ENCODE data around the gene GALNT9. TPM values are rescaled to one million over a fixed set of nuclear protein-coding genes. Genes with fewer than 3 reads are reported as not detected.
"Not testable (repeated sequence)": the region's sequence is repeated elsewhere in the genome, so short reads cannot be mapped to it uniquely, and the experiment has no call there.

Gene GALNT9
- total RNA-seq, 1 donor from 2014 or later, result 4.9 TPM

DNA sequence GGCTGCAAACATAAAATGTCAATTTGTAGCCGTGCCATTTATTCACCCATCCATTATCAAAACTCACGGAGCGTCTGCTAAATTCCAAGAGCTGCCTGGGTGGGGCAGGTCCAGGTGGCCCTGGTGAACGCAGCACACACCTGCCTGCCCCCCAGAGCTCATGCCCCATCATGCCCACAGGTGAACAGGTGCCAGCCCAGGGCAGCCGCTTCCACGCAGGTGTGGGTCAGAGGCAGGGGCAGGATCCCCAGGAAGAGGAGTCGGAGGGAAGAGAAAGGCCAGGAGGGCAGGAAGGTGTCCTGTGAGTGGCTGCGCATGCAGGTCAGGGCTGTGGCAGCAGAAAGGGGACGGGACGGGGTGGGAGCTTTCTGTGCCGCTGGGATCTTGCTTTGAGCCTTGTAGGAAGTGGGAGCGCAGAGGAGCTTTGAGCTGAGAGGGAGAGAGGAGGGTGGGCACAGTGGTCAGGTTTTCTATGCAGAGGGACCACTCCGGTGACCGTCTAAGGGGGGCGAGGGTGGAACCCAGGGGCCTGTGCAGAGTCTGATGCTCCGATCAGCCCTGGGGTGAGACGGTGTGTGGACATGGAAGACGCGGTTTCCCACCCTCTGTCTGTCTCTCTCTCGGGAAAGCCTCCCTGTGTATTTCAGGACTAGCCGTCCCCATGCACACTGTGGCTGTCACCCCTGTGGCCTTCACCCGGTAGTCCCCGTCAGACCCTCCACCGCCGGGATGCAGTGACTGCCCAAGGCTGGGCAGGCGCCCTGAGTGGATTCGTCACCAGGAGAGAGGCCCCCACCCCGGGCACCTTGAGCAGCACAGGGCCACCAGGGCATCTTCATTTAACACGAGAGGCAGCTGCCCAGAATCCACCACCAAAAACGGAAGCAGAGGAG, 26.7 kb downstream of the GALNT9 start:
- FAIRE-seq, result no peak
- DNase-seq (ENCODE audit: low spot score in 2 of 2), result no peak

DNA sequence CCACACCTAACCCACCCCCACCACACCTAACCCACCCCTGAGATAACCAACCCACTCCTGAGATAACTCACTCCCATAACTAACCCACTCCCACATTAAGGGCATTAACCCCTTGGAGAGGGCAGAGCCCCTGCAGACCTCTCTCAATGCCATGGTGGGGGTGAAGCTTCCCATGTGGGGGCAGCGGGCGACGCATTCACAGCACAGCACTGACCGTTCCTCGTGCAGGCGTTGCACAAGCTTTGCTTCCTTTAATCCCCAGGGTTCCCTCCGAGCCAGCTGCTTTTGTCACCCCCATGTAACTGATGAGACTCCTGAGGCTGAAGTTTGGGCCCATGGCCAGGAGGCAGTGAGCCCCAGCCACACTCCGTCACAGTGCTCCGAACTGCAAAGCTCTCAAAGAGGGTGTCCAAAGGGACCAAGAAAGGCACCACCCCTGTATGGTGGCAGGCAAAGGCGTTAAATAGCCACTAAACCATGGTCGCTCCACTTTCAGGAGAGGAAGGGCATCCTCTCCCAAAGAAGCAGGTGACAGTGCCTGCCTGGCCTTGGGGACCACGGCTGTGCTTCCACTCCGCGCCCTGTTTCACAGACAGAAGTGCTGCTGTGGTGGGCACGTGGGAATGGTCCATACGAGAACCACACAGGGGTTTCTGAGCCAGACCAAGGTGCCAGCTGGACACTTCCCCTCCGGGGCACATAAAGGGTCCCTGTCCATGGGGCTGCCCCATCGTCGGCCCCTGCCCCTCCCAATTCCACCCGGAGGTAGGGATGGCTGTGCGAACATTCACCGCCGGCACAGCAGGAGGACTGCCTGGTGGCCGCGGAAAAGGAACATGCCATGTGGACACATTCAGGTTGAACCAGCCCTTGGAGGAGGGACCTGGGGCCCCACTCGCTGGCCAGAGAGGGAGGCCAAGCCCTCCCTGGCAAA, 28.3 kb downstream of the GALNT9 start:
- DNase-seq (ENCODE audit: low spot score in 2 of 2) (no peak), FAIRE-seq (no peak)

DNA sequence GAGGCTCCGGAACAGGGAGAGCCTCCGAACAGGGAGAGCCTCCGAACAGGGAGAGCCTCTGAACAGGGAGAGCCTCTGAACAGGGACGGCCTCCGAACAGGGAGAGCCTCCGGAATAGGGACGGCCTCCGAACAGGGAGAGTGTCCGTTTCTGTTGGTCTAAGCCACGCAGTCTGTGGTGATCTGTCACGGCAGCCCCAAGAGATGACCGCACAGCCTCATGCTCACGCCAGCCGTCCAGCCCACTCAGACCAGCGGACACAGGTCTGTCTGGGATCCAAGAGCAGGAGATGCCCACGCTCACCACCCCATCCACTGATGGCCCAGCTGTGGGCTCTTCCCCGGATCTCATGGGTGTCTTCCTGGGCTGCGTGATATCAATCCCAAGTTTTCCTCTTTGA, 33.3 kb downstream of the GALNT9 start:
- FAIRE-seq, result no peak

DNA sequence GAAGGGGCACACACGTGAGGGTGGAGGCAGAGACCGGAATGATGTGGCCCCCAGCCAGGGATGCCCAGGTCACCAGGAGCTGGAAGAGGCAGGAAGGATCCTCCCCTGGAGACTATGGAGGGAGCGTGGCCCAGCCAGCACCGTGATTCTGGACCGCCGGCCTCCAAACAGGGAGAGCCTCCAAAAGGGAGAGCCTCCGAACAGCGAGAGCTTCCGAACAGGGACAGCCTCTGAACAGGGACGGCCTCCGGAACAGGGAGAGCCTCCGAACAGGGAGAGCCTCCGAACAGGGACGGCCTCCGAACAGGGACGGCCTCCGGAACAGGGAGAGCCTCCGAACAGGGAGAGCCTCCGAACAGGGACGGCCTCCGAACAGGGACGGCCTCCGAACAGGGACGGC, 33.8 kb downstream of the GALNT9 start:
- not testable (repeated sequence) for FAIRE-seq; DNase-seq (ENCODE audit: low spot score in 2 of 2)

More for the DNA sequence above, 33.3 kb downstream of the GALNT9 start:
- no peak for DNase-seq (ENCODE audit: low spot score in 2 of 2)

DNA sequence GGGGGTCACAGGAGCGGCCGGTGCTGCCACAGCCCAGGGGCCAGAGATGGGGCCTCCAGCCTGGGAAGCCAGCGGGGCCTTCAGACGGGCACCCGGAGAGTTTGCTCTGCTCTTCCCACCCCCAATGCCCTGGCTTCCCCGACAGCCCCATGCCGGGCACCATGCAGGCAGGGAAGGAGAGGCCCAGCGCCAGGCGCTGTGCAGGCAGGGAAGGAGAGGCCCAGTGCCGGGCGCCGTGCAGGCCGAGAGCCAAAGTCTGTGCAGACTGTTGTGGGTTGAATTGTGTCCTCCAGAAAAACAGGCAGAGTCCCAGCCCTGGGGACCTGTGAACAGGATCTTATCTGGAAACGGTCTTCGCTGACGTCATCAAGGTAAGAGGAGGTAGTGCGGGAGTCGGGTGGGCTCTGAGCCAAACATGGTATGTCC, 34.3 kb downstream of the GALNT9 start:
- FAIRE-seq (no peak), DNase-seq (ENCODE audit: low spot score in 2 of 2) (no peak)

DNA sequence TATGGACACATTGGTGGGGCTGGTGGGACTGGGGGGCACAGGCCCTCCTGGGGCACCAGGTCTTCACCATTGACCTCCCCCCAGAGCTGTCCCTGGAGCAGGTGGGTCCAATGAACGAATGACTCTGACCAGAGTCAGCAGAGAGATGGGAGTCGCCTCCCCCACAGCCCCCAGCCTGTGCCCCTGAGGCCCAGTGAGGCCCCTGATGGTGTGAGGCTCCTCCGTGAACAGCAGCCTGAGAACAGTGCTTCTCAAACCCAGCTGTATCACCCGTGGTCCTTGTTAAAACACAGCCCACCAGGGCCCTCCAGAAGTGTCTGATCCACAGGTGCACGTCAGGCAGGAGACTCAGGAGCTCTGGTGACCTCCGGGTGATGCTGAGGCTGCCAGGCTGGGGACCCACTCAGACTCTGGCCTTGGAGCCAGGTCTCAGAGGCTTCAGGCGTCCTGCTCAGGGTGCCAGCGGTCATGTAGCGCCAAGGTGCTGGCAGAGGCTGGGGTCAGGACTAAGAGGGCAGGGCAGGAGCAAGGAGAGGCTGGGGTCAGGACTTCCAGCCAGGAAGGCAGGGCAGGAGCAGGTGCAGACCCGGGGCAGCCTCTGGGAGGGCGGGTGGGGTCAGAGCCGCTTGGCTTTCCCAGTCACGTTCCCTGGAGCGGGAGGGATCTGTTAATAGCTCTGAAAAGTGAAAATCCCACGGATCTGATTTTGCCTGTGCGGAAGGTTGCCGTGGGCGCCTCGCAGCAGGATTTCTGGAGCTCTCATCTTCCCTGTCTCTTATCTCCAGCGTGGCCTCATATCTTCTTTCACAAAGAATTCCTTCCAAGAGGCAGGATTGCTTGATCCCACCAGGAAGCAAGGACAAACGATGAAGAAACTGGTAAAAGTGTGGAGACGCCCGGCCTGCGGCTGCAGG, 35.0 kb downstream of the GALNT9 start:
- FAIRE-seq, result no peak

DNA sequence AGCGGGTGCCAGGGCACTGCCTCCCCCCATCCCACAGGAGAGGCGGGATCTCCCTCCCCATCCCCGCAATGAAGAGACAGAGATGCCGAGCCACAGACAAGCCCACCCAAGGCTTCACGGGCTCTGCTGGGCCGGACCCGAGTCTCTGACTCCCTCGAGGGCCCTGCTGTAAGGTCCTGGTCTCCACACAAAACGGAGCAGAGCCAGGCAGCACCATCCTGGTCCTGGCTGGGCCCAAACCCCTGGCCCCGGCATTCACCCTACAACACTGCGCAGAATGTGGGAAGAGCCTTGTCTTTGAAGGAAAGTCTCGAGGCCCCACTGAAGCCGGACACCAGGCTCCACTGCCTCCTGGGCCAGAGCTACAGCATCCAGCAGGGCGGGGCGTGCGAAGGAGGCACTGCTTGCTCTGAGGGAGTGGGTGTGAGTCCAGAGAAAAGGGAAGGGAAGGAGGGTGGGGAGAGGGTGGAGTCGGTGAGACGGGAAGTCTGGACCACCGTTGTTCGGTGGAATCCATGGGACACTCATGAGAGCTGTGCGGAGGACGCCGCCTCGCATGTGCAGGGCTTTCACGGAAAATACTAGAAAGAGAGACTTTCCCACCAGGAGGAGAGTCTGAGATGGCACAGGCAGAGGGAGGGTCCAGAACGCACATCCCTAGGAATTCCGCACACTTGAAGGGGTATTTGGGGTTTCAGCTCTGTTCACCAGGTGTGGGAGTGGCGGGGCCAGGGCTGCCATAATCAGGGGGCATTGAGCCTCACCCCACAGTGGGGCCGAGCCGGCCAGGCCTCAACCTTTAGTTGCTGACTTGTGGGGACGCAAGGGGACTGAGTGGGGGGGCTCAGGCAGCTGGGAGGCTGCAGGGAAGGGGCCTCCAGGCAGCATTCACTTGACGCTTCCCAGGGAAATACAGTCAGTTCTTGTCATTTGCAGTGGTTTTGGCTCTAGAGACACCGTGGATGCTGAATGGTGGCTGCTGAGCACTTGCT, 36.8 kb downstream of the GALNT9 start:
- DNase-seq (ENCODE audit: low spot score in 2 of 2), result no peak
- FAIRE-seq, result no peak

More for the DNA sequence above, 35.0 kb downstream of the GALNT9 start:
- DNase-seq (ENCODE audit: low spot score in 2 of 2), result no peak

DNA sequence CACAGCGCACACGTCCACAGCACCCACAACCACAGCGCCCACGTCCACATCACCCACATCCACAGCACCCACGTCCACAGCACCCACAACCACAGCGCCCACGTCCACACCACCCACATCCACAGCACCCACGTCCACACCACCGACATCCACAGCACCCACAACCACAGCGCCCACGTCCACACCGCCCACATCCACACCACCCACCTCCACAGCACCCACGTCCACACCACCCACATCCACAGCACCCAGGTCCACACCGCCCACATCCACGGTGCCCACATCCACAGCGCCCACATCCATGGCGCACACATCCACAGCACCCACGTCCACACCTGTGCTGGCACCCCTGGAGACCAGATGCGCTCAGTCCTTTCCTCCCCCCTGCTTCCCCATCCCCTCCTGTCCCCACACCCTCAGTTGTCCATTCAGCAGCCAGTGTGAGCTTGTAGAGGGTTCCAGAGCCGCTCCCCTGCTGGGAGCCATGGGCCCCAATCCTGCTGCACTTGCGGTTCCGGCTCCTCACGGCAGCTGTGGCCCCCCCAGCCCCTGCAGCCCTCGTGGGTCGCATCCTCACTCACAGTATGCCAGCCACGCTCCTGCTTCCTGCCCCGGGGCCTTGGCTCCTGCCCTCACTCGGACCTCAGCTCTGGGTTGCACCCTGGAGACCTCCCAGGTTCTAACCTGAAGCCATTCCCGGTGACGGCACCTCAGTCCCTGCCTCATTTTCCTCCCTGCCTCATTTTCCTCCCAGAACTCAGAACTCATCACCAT, 37.8 kb downstream of the GALNT9 start:
- DNase-seq (ENCODE audit: low spot score in 2 of 2) (no peak), FAIRE-seq (no peak)

DNA sequence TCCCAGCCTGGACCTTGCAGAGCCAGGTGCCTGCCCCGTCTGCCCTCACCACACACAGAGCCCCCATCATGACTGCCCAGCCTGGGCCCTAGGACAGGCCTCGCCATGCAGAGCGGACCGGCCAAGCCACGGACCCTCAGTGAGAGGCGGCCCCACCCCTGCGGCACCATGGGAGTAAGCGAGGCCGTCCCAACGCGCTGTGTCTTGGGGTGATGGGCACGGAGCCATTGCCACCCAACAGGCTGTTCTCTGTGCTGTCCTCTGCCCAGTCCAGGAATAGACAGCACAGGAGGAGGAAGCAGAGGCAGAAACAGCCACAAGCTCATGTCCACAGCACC, 39.2 kb downstream of the GALNT9 start:
- FAIRE-seq, result no peak
- DNase-seq (ENCODE audit: low spot score in 2 of 2), result no peak

DNA sequence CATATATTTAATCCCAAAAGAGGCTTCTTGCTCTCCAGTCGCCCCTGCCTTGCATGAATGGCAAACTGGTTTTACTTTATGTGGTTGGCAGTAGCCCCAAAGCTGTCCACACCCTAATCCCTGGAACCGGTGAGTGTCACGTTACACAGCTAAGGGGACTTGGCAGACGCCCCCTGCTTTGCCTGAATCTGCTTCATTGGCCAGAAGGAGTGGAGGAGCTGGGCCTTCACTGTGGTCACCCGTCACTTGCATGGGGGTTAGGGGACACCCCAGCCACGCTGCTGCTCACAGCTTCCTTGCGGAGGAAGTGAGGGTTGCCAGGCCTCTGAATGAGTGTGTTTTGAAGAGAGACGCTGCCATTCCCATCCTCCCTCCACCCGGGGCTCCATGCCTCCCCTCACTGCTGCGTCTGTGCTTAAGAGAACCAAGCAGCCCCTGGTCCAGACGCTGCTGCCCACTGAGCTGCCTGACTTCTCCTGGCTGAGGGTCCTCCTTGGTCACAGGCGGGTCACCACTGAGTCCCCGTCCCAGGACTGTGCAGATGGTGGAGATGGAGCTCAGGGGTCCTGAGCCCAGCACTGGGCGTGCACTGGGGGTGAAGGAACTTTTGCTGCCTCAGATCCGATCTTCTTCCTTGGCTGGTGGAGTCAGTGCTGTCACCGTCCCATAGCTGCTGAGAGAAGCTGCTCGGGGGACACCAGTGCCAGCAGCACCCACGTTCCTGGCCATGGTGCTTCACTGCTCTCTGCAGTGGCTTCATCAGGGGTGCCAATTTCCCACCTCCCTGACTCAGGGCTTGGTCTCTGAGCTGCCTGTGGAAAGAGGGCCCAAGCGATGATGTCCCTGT, 39.8 kb downstream of the GALNT9 start:
- no peak for FAIRE-seq
- DNase-seq (ENCODE audit: low spot score in 2 of 2), result no peak

DNA sequence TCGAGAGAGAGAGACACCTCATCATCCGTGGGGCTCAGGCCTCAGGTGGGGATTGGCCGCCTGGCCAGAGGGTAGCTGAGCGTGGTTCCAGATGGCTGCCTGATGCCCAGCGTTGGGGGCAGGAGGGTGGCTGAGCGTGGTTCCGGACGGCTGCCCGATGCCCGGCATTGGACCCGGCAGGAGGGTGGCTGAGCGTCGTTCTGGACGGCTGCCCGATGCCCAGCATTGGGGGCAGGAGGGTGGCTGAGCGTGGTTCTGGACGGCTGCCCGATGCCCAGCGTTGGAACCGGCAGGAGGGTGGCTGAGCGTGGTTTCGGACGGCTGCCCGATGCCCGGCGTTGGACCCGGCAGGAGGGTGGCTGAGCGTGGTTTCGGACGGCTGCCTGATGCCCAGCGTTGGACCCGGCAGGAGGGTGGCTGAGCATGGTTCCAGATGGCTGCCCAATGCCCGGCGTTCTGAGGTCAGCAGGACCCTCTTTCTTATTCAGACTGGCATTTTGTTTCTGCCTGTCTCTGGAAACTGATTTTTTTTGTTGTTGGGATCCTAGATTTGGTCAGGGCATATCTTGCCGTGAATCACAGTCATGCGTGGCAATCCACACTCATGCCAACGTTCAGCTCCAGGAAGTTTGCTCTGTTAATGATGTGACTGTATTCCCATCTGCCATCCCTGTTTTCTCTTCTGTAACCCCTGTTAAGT, 40.7 kb downstream of the GALNT9 start:
- DNase-seq (ENCODE audit: low spot score in 2 of 2) (no peak), FAIRE-seq (no peak)

DNA sequence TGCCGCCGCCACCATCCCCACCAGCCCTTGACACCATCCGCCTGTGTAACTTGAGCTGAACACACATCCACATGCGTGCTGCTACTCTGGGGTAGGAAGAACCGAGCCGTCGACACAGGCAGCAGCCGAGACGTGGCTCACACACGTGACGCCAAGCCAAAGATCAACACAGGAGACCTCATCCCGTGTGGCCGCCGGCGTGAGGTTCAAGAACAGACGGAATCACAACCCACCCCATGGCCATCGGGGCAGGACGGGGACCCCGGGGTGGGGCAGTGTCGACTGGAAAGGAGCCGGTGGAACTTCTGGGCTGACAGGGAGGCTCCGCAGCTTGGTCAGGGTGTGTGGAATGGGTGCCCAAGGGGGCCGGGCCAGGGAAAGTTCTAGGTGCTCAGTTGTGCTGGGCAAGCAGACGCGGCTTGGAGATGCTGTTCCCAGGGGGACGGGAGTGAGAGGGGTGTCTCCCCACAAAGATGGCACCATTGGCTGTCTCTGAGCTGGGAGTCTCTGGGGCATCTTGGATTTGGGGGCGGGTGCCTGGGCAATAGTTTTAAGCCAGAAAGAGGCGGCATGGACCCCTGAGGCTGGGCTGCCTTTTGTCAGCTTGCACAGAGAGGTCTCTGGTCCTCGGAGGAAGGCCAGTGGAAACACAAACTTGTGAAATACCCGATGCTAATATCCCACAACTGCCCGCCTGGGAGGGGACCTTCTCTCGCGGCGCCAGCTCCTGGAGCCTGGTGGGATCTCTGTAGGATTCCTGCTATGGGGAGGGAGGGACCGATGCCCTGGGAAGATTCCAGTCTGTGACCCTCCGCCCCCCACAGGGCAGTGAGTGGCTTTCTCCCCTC, 41.8 kb downstream of the GALNT9 start:
- no peak for FAIRE-seq
- no peak for DNase-seq (ENCODE audit: low spot score in 2 of 2)

DNA sequence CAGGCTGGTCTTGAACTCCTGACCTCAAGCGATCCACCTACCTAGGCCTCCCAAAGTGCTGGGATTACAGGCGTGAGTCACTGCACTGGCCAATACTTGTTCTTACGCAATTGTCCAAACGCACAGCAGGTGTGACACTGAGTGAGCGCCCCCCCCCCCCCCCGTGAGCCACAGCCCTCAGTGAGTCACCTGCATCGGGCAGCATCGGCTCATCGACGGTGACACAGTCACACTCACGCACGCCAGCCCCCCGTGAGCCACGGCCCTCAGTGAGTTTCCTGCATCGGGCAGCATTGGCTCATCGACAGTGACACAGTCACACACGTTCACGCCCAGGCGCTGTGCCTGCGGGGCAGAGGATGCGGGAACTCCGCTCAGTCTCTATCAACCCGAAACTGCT, 42.5 kb downstream of the GALNT9 start:
- no peak for DNase-seq (ENCODE audit: low spot score in 2 of 2)
- no peak for FAIRE-seq

DNA sequence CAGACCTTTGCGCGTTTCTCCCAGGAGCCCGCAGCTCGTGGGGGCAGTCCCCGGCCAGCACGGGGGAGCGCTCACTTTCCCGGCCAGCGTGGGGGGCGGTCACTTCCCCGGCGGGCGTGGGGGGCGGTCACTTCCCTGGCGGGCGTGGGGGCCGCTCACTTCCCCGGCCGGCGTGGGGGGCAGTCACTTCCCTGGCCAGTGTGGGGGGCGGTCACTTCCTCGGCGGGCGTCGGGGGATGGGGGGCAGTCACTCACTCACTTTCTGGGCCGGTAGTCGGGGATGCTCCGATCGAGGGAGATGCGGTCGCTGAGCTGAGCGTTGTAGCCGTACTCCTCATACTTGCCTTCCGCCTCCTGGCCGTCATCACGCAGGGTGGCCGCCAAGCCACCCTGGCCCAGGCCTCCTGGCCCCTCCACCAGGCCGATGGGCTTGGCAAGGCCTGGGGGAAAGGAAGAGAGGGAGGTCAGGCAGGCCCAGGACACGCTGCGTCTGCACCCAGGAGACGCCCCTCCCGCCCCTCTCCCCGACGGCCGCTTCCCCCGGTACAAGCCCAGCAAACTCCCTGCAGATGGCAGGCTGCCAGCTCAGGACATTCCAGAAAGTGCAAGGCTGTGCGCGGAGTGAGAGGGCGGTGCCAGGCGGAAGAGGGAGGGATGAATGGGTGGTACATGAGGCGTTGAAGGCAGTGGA, 43.3 kb downstream of the GALNT9 start:
- FAIRE-seq, result no peak

More for the DNA sequence above, 43.3 kb downstream of the GALNT9 start:
- no peak for DNase-seq (ENCODE audit: low spot score in 2 of 2)

Data from frontal cortex (tissue), 4 donors.